ENCODE measurements around the gene PRAMEF2. TPM values are rescaled to one million over a fixed set of nuclear protein-coding genes. Genes with fewer than 3 reads are reported as not detected.
"Not testable (repeated sequence)": the region's sequence is repeated elsewhere in the genome, so short reads cannot be mapped to it uniquely, and the experiment has no call there.

The PRAMEF2 gene
- total RNA-seq = not detected

- intact Hi-C loops (cut with DNase I; ENCODE audit: low total_unique reads); H3K4me3 ChIP-seq; H3K27me3 ChIP-seq; DNase-seq (ENCODE audit: low spot score in 2 of 2); H3K36me3 ChIP-seq; H3K4me1 ChIP-seq; H3K27ac ChIP-seq; H3K9me3 ChIP-seq: not testable (repeated sequence)
These were observed at the start of gene PRAMEF2 for GRCh38 chr1:12856786-12857185. TSS of gene PRAMEF2 (plus strand) at chr1:12857086. CDS start at chr1:12859010, 1,924 bp downstream.

GRCh38 chr1:12809933-12810332 lies 47.0 kb upstream of the PRAMEF2 start:
- H3K36me3 ChIP-seq = no peaks in the 10 kb centered on the region
- DNase-seq (ENCODE audit: low spot score in 2 of 2) = no peak
- no peak for TF ChIP-seq POLR2AphosphoS5 (IDR thresholded peaks at IDR 0.05)
- no peak for TF ChIP-seq CTCF (IDR thresholded peaks at IDR 0.05)
- no peak for TF ChIP-seq POLR2A (IDR thresholded peaks at IDR 0.05)
- no peak overlapping the region for H3K4me3 ChIP-seq
- no peak overlapping the region for H3K27ac ChIP-seq
- H3K9me3 ChIP-seq = peaks cover 0 to 7% of the 10 kb centered on the region in 2 donors
- intact Hi-C loops (cut with DNase I; ENCODE audit: low total_unique reads) = no loop called here
- no peaks in the 10 kb centered on the region for H3K27me3 ChIP-seq
- no peaks in the 10 kb centered on the region for H3K4me1 ChIP-seq

GRCh38 chr1:12810691-12811408 lies 46.0 kb upstream of the PRAMEF2 start:
- no peak for TF ChIP-seq POLR2AphosphoS5 (IDR thresholded peaks at IDR 0.05)
- no peak for TF ChIP-seq CTCF (IDR thresholded peaks at IDR 0.05)
- no peak for TF ChIP-seq POLR2A (IDR thresholded peaks at IDR 0.05)
- intact Hi-C loops (cut with DNase I; ENCODE audit: low total_unique reads) = no loop called here
- Histone ChIP-seq H3K36me3 (no peaks in the 10 kb centered on the region), H3K9me3 (no peaks in the 10 kb centered on the region), H3K27ac (no peak overlapping the region), H3K4me1 (no peaks in the 10 kb centered on the region), H3K4me3 (no peak overlapping the region), H3K27me3 (no peaks in the 10 kb centered on the region)
- no peak for DNase-seq (ENCODE audit: low spot score in 2 of 2)

- intact Hi-C loops (cut with DNase I; ENCODE audit: low total_unique reads) = no loop called here
- Histone ChIP-seq H3K27ac (no peak overlapping the region), H3K9me3 (no peaks in the 10 kb centered on the region), H3K4me1 (no peaks in the 10 kb centered on the region), H3K4me3 (no peak overlapping the region), H3K27me3 (no peaks in the 10 kb centered on the region), H3K36me3 (no peaks in the 10 kb centered on the region)
- TF ChIP-seq POLR2AphosphoS5 (IDR thresholded peaks at IDR 0.05) (no peak), CTCF (IDR thresholded peaks at IDR 0.05) (no peak), POLR2A (IDR thresholded peaks at IDR 0.05) (no peak)
- no peak for DNase-seq (ENCODE audit: low spot score in 2 of 2)
These were observed 45.5 kb upstream of the PRAMEF2 start for GRCh38 chr1:12811409-12811784.

GRCh38 chr1:12819061-12819460 lies 37.8 kb upstream of the PRAMEF2 start:
- intact Hi-C loops (cut with DNase I; ENCODE audit: low total_unique reads); H3K4me3 ChIP-seq: not testable (repeated sequence)

GRCh38 chr1:12831310-12831709 lies 25.6 kb upstream of the PRAMEF2 start, which contains the start of gene PRAMEF11:
TSS of gene PRAMEF11 (minus strand) at chr1:12831410. CDS start at chr1:12828789, 2,621 bp downstream.
- intact Hi-C loops (cut with DNase I; ENCODE audit: low total_unique reads); H3K27ac ChIP-seq; H3K27me3 ChIP-seq; DNase-seq (ENCODE audit: low spot score in 2 of 2); H3K4me3 ChIP-seq; H3K4me1 ChIP-seq; H3K9me3 ChIP-seq; H3K36me3 ChIP-seq: not testable (repeated sequence)

More at GRCh38 chr1:12819061-12819460, 37.8 kb upstream of the PRAMEF2 start:
- not testable (repeated sequence) for DNase-seq (ENCODE audit: low spot score in 2 of 2); H3K9me3 ChIP-seq; H3K27me3 ChIP-seq; H3K4me1 ChIP-seq; H3K27ac ChIP-seq; H3K36me3 ChIP-seq

- H3K4me1 ChIP-seq; H3K9me3 ChIP-seq; H3K27me3 ChIP-seq; H3K27ac ChIP-seq; H3K4me3 ChIP-seq; DNase-seq (ENCODE audit: low spot score in 2 of 2); intact Hi-C loops (cut with DNase I; ENCODE audit: low total_unique reads); H3K36me3 ChIP-seq: not testable (repeated sequence)
These were observed 23.6 kb upstream of the PRAMEF2 start for GRCh38 chr1:12833251-12833650.

- H3K27ac ChIP-seq; H3K27me3 ChIP-seq; DNase-seq (ENCODE audit: low spot score in 2 of 2); intact Hi-C loops (cut with DNase I; ENCODE audit: low total_unique reads); H3K4me3 ChIP-seq; H3K4me1 ChIP-seq; H3K36me3 ChIP-seq; H3K9me3 ChIP-seq: not testable (repeated sequence)
These were observed 8.3 kb upstream of the PRAMEF2 start, which contains the start of gene HNRNPCL1 for GRCh38 chr1:12848620-12849019. TSS of gene HNRNPCL1 (minus strand) at chr1:12848720. CDS start at chr1:12848289, 431 bp downstream.

All from breast epithelium (tissue), 4 donors.